ENCODE measurements around the gene PAFAH2.

DNA sequence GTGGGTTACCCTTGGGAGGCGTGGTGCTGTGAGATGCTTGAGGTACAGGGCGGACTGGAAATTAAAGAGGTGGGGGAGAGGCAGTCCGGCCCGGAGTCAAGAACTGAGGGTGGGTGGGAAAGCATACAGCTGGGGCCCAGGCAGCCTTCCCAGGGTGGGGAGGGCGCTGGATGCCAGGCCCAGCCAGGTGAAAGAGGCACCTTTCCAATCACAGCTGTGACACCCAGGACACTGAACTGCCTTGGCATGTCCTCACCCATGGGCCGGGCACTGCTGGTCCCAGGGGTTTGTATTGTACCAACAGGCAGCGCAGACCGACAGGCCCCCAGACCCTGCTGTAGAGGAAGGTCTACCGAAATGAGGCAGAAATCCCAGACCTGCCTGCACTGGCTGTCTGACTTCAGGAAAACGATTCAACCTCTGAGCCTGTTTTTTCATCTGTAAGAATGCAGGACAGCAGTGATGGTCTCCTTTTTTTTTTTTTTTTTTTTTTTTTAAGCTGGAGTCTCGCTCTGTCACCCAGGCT is 39.0 kb upstream of the PAFAH2 start:
- no peak for TF ChIP-seq ZNF274 (IDR thresholded peaks at IDR 0.05; ENCODE audit: low read length)
- TF ChIP-seq ZNF274 (tag by site-specific recombination; IDR thresholded peaks at IDR 0.05; ENCODE audit: borderline replicate concordance): no peak
- no peak for TF ChIP-seq ZNF549 (tag by site-specific recombination; IDR thresholded peaks at IDR 0.05)
- TF ChIP-seq, protein P1, sequence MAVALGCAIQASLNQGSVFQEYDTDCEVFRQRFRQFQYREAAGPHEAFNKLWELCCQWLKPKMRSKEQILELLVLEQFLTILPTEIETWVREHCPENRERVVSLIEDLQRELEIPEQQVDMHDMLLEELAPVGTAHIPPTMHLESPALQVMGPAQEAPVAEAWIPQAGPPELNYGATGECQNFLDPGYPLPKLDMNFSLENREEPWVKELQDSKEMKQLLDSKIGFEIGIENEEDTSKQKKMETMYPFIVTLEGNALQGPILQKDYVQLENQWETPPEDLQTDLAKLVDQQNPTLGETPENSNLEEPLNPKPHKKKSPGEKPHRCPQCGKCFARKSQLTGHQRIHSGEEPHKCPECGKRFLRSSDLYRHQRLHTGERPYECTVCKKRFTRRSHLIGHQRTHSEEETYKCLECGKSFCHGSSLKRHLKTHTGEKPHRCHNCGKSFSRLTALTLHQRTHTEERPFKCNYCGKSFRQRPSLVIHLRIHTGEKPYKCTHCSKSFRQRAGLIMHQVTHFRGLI (tag by site-specific recombination; IDR thresholded peaks at IDR 0.05): no peak
- no peak for TF ChIP-seq REPIN1 (tag by site-specific recombination; IDR thresholded peaks at IDR 0.05; ENCODE audit: low read depth)
- TF ChIP-seq, protein P2, sequence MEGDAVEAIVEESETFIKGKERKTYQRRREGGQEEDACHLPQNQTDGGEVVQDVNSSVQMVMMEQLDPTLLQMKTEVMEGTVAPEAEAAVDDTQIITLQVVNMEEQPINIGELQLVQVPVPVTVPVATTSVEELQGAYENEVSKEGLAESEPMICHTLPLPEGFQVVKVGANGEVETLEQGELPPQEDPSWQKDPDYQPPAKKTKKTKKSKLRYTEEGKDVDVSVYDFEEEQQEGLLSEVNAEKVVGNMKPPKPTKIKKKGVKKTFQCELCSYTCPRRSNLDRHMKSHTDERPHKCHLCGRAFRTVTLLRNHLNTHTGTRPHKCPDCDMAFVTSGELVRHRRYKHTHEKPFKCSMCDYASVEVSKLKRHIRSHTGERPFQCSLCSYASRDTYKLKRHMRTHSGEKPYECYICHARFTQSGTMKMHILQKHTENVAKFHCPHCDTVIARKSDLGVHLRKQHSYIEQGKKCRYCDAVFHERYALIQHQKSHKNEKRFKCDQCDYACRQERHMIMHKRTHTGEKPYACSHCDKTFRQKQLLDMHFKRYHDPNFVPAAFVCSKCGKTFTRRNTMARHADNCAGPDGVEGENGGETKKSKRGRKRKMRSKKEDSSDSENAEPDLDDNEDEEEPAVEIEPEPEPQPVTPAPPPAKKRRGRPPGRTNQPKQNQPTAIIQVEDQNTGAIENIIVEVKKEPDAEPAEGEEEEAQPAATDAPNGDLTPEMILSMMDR (tag by site-specific recombination; IDR thresholded peaks at IDR 0.05): no peak
- TF ChIP-seq ZNF174 (tag by site-specific recombination; IDR thresholded peaks at IDR 0.05): no peak
- no peak for TF ChIP-seq YY1 (tag by site-specific recombination; IDR thresholded peaks at IDR 0.05)
- no peak for TF ChIP-seq ZNF777 (tag by site-specific recombination; IDR thresholded peaks at IDR 0.05; ENCODE audit: borderline replicate concordance)
- TF ChIP-seq, protein P3, sequence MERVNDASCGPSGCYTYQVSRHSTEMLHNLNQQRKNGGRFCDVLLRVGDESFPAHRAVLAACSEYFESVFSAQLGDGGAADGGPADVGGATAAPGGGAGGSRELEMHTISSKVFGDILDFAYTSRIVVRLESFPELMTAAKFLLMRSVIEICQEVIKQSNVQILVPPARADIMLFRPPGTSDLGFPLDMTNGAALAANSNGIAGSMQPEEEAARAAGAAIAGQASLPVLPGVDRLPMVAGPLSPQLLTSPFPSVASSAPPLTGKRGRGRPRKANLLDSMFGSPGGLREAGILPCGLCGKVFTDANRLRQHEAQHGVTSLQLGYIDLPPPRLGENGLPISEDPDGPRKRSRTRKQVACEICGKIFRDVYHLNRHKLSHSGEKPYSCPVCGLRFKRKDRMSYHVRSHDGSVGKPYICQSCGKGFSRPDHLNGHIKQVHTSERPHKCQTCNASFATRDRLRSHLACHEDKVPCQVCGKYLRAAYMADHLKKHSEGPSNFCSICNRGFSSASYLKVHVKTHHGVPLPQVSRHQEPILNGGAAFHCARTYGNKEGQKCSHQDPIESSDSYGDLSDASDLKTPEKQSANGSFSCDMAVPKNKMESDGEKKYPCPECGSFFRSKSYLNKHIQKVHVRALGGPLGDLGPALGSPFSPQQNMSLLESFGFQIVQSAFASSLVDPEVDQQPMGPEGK (tag by site-specific recombination; IDR thresholded peaks at IDR 0.05): no peak
- no peak; the same call in 1 of the 2 replicates for TF ChIP-seq KLF1 (tag by site-specific recombination; IDR thresholded peaks at IDR 0.05)
